Measurements from ENCODE around the gene ASCC3. TPM values are rescaled to one million over a fixed set of nuclear protein-coding genes. Genes with fewer than 3 reads are reported as not detected.

The ASCC3 gene
- total RNA-seq, 1 experiment from 2014 or later = 40.5 TPM

GRCh38 chr6:100466410-100467128 is 414.6 kb downstream of the ASCC3 start:
- POLR2A ChIA-PET = no interaction called here
- no peak overlapping the region for H3K27ac ChIP-seq (ENCODE audit: low read depth, low read length)
- no peak overlapping the region for H3K4me3 ChIP-seq (replicated peaks in 1 of 2; ENCODE audit: low read depth in 1 of 2, low read length in 2 of 2)
- CTCF ChIA-PET = no interaction called here
- H3K4me1 ChIP-seq (ENCODE audit: control insufficient read depth in 1 of 2, insufficient read depth in 2 of 2, low read length in 2 of 2) = no peaks in the 10 kb centered on the region
- no peaks in the 10 kb centered on the region for H3K36me3 ChIP-seq (ENCODE audit: control insufficient read depth in 1 of 2, insufficient read depth in 2 of 2, low read length in 2 of 2)
- DNase-seq (ENCODE audit: low read depth, low spot score) = no peak
- no peak overlapping the region for H3K4me2 ChIP-seq (ENCODE audit: low read length)
- H3K9me3 ChIP-seq (ENCODE audit: control insufficient read depth in 1 of 2, insufficient read depth in 1 of 2, low read depth in 1 of 2, low read length in 2 of 2) = no peaks in the 10 kb centered on the region
- no peaks in the 10 kb centered on the region for H3K79me2 ChIP-seq (ENCODE audit: insufficient read depth, low read length)
- no peaks in the 10 kb centered on the region for H4K20me1 ChIP-seq (ENCODE audit: insufficient read depth)
- H3K9ac ChIP-seq (ENCODE audit: low read length) = no peak overlapping the region
- no peaks in the 10 kb centered on the region for H3K9me2 ChIP-seq (ENCODE audit: insufficient read depth)
- no TSS peak for BruUV-seq (replicated peaks)
- RAD21 ChIA-PET (ENCODE audit: low non-redundant PET in 1 of 2, low total read pairs in 2 of 2, uncharacterized antibody in 2 of 2, unreplicated experiment in 2 of 2) = no interaction called here
- TF ChIP-seq EGR1 (IDR thresholded peaks at IDR 0.05; ENCODE audit: low read depth) = no peak
- no peak for TF ChIP-seq ZBTB33 (IDR thresholded peaks at IDR 0.05; ENCODE audit: extremely low read depth, insufficient replicate concordance, low read length)
- no peak for TF ChIP-seq SP1 (IDR thresholded peaks at IDR 0.05; ENCODE audit: low read depth)
- TF ChIP-seq EZH2 (IDR thresholded peaks at IDR 0.05) = no peak
- TF ChIP-seq SRF (IDR thresholded peaks at IDR 0.05; ENCODE audit: low read depth) = no peak
- no peak for TF ChIP-seq REST (IDR thresholded peaks at IDR 0.05; ENCODE audit: low read depth)
- H3K27me3 ChIP-seq (ENCODE audit: insufficient read depth, low read length) = no peaks in the 10 kb centered on the region
- H2AFZ ChIP-seq (ENCODE audit: low read depth, low read length, poor library complexity, severe bottlenecking) = no peak overlapping the region
- no peak for ATAC-seq
- intact Hi-C loops (cut with micrococcal nuclease) = no loop called here

Measured in HCT116 (cell line).